GM03348 (cell line): ENCODE data around the gene SRRM3.
"Not testable (repeated sequence)": the region's sequence is repeated elsewhere in the genome, so short reads cannot be mapped to it uniquely, and the experiment has no call there.

ENCODE experiments used
- DNase-seq: peaks from one replicate; pipeline ENCODE4 v3.0.0; 2012; ENCODE audit warnings: low spot score

SRRM3 gene

GRCh38 chr7:76291351-76292212 lies 89.9 kb downstream of the SRRM3 start:
- DNase-seq = peak; percentile 93

- no peak for DNase-seq
Measured at GRCh38 chr7:76292213-76292573, 90.5 kb downstream of the SRRM3 start.

- not testable (repeated sequence) for DNase-seq
Measured at GRCh38 chr7:76292911-76293310, 91.2 kb downstream of the SRRM3 start.

GRCh38 chr7:76293407-76293901 lies 91.8 kb downstream of the SRRM3 start:
- no peak for DNase-seq

- DNase-seq = peak; percentile 89
Measured at GRCh38 chr7:76294344-76295024, 92.8 kb downstream of the SRRM3 start.

GRCh38 chr7:76296743-76297740 lies 95.3 kb downstream of the SRRM3 start:
- DNase-seq = peak; percentile 78

GRCh38 chr7:76300166-76300731 lies 98.6 kb downstream of the SRRM3 start:
- no peak for DNase-seq

- DNase-seq = no peak
Measured at GRCh38 chr7:76301000-76301399, 99.3 kb downstream of the SRRM3 start.

GRCh38 chr7:76302347-76303201 lies 100.9 kb downstream of the SRRM3 start, which contains the start of gene HSPB1:
HSPB1 (plus strand) TSS chr7:76302673; CDS start chr7:76302713, 40 bp downstream.
- peak; percentile 94 for DNase-seq

- DNase-seq = peak; percentile 94
Measured at GRCh38 chr7:76303202-76304147, 101.8 kb downstream of the SRRM3 start.

- peak; percentile 22 for DNase-seq
Measured at GRCh38 chr7:76304888-76305375, 103.2 kb downstream of the SRRM3 start.

GRCh38 chr7:76308874-76309273 lies 107.2 kb downstream of the SRRM3 start:
- DNase-seq = not testable (repeated sequence)

GRCh38 chr7:76309341-76310101 lies 107.8 kb downstream of the SRRM3 start:
- DNase-seq = not testable (repeated sequence)

GRCh38 chr7:76310102-76310957 lies 108.6 kb downstream of the SRRM3 start:
- DNase-seq = no peak

GRCh38 chr7:76311838-76312237 lies 110.1 kb downstream of the SRRM3 start:
- DNase-seq = not testable (repeated sequence)

GRCh38 chr7:76314042-76314721 lies 112.5 kb downstream of the SRRM3 start:
- peak; percentile 95 for DNase-seq

- DNase-seq = not testable (repeated sequence)
Measured at GRCh38 chr7:76314740-76315139, 113.0 kb downstream of the SRRM3 start.
